ENCODE data around the gene STK39.

STK39 gene

GRCh38 chr2:168255103-168255502, 7.7 kb upstream of the STK39 start:
- CTCF ChIA-PET = interaction anchor here (0.6 to 1.0 kb wide), 2 partner anchors 13 to 451 kb away, joined by 3 to 4 read pairs; no protein-coding TSS in a partner anchor
- no peak overlapping the region for H3K4me3 ChIP-seq (ENCODE audit: low read depth, low read length)
- POLR2A ChIA-PET = no interaction called here
- TF ChIP-seq, protein P1, sequence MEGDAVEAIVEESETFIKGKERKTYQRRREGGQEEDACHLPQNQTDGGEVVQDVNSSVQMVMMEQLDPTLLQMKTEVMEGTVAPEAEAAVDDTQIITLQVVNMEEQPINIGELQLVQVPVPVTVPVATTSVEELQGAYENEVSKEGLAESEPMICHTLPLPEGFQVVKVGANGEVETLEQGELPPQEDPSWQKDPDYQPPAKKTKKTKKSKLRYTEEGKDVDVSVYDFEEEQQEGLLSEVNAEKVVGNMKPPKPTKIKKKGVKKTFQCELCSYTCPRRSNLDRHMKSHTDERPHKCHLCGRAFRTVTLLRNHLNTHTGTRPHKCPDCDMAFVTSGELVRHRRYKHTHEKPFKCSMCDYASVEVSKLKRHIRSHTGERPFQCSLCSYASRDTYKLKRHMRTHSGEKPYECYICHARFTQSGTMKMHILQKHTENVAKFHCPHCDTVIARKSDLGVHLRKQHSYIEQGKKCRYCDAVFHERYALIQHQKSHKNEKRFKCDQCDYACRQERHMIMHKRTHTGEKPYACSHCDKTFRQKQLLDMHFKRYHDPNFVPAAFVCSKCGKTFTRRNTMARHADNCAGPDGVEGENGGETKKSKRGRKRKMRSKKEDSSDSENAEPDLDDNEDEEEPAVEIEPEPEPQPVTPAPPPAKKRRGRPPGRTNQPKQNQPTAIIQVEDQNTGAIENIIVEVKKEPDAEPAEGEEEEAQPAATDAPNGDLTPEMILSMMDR (IDR thresholded peaks at IDR 0.05; ENCODE audit: insufficient read depth, low read length, missing control alignments) = no peak
- no peak for DNase-seq (ENCODE audit: low read depth, low spot score)

DNA sequence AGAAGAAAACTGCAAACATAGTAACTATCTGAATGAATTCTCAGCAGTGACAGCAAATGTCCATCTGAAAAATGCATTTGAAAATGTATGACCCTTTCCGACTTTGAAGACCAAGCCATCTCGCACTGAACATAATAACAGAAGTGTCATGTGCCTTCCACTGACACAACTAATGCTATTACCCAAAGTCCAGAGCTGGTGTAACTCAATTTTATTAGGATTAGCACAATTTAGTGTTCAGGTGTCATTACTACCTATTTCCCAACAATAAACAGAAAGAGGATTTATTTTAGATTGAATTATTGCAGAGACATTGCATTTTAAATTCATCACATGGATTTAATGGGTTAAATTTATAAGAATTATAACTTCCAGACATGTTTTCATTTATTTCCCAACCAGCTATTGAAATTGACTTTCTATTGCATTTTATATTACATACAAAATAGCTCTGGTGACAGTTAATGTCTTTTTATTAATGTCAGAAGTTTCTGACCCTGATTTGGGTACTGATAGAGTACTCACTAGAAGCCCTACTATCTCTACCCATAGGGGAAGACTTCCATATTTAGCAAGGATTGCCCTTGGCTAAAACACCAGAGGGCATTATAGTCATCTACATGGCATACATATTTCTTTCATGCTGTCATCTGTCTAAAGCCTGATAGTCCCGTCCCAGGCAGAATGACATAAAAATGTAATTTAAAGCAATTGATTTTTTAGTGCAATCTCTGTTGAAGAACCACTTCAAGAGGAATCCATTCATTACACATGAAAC, 7.0 kb upstream of the STK39 start:
- POLR2A ChIA-PET = no interaction called here
- DNase-seq (ENCODE audit: low read depth, low spot score) = no peak

GRCh38 chr2:168253379-168253778, 6.0 kb upstream of the STK39 start:
- ChIA-PET POLR2A (no interaction called here), CTCF (no interaction called here)
- TF ChIP-seq, protein P1 (IDR thresholded peaks at IDR 0.05; ENCODE audit: insufficient read depth, low read length, missing control alignments) = no peak
- H3K4me3 ChIP-seq (ENCODE audit: low read depth, low read length) = no peak overlapping the region
- DNase-seq (ENCODE audit: low read depth, low spot score) = no peak

More for the DNA sequence above, 7.0 kb upstream of the STK39 start:
- CTCF ChIA-PET = no interaction called here
- TF ChIP-seq, protein P1 (IDR thresholded peaks at IDR 0.05; ENCODE audit: insufficient read depth, low read length, missing control alignments) = no peak
- no peak overlapping the region for H3K4me3 ChIP-seq (ENCODE audit: low read depth, low read length)

DNA sequence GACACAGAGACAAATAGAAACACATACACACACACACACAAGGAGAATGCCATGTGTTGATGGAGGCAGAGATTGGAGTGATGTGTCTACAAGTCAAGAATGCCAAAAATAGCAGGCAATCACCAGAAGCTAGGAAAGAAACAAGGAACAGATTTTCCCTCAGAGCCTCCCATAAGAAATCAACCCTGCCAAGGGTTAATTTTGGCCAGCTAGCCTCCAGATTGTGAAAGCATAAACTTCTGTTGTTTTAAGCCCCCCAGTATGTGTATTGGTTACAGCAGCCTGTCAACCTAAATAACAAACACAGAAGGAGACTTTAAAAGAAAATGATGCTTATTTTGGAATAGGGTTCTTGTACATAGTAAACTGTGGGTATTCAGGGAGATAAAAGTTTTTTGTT, 5.6 kb upstream of the STK39 start:
- H3K4me3 ChIP-seq (ENCODE audit: low read depth, low read length) = no peak overlapping the region
- no peak for DNase-seq (ENCODE audit: low read depth, low spot score)
- ChIA-PET POLR2A (no interaction called here), CTCF (interaction anchor here (1.0 to 1.8 kb wide), 2 partner anchors 117 to 134 kb away, joined by 3 to 4 read pairs; no protein-coding TSS in a partner anchor)
- TF ChIP-seq, protein P1 (IDR thresholded peaks at IDR 0.05; ENCODE audit: insufficient read depth, low read length, missing control alignments) = no peak

DNA sequence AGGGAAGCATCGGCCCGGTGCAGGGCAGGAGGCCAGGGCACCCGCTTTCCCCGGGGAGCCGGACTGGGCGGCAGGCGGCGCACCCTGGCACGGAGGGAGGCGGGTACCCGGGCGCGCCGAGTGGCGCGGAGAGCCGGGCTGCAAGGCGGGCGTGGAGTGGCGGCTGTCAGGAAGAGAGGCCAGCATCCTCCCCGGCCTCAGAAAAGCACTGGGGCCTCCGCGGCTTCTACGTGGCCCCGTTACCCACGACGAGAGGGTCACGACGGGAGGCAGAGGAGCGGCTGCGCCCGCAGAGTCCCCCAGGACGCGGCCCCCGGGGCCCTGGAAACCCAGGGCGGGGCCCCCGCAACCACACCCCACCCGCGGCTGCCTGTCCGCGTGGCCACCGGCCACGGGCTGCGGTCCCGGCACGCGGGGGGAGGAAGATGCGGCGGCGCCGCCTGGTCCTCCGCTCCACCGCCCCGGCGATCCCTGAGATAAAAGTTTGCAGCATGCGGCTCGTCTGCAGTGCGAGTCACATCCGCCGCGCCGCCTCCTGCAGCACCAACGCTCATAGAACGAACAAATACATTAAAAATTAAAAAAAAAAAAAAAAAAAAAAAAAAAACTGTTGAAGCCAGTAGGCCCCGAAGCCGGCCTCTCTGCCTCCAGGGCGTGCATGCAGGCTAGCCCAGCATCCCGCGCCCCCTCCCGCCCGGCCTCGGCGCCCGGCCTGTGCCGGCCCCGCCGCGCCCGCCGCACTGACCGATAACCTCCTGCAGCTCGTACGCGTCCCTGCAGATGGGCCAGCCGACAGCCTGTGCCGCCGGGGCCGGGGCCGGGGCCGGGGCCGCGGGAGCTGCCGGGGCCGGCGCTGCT, 683 bp downstream of the STK39 start:
- CTCF ChIA-PET = interaction anchor here (0.7 to 1.4 kb wide), 7 partner anchors 16 to 126 kb away, joined by 3 to 4 read pairs (median 3); no protein-coding TSS in a partner anchor
- TF ChIP-seq, protein P1 (IDR thresholded peaks at IDR 0.05; ENCODE audit: insufficient read depth, low read length, missing control alignments) = peak; percentile 52
- DNase-seq (ENCODE audit: low read depth, low spot score) = no peak
- peak overlapping the region; percentile 75 for H3K4me3 ChIP-seq (ENCODE audit: low read depth, low read length)
- POLR2A ChIA-PET = no interaction called here

DNA sequence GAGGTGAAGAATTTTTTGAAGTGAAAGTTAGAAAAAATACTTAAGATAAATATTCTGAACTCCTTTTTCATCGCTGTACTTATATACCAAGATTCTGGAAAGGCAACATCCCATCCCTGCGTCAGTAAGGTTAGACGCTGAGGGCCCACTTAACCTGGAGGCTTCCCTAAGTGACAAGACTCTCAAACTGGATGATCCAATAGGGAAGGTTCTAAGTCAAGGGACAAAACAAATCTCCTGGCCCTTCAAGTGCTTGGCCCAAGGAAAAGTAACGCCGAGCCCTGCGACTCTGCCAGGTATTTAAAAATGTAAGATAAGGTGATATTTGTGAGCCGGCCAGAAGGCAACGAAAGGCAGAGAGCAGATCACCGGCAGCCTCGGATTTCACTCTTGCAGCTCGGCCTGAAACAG, 1.3 kb downstream of the STK39 start:
- ChIA-PET CTCF (interaction anchor here (0.8 to 1.4 kb wide), 4 partner anchors 15 to 111 kb away, joined by 3 to 4 read pairs (median 4); no protein-coding TSS in a partner anchor), POLR2A (no interaction called here)
- TF ChIP-seq, protein P1 (IDR thresholded peaks at IDR 0.05; ENCODE audit: insufficient read depth, low read length, missing control alignments) = no peak
- no peak for DNase-seq (ENCODE audit: low read depth, low spot score)
- peak overlapping the region; percentile 75 for H3K4me3 ChIP-seq (ENCODE audit: low read depth, low read length)
